Lung (tissue), 12 donors: ENCODE measurements around the gene NPPA. TPM values are rescaled to one million over a fixed set of nuclear protein-coding genes. Genes with fewer than 3 reads are reported as not detected.
A peak's percentile ranks its signal among the peaks of the same experiment; 100 is the strongest.

ENCODE experiments used
- ATAC-seq: fragments of 200-7000 bp; cut with Tn5 transposase; one replicate; pipeline ENCODE4 v1.9.1; 2020; ENCODE audit warnings: moderate number of reproducible peaks; ENCODE audit not compliant: insufficient read depth, low FRiP score
- DNase-seq, 3 donors: peaks; one replicate each; pipeline ENCODE4 v3.0.0-alpha.2; 2013 to 2017
- H3K27ac ChIP-seq, 2 donors: one replicate each; pipeline ENCODE4 v1.5.1; 2013; ENCODE audit warnings: mild to moderate bottlenecking in 2 of 2, moderate library complexity in 2 of 2, control low read depth in 1 of 2, inconsistent platforms in 1 of 2, low read depth in 1 of 2, low read length in 1 of 2
- H3K27me3 ChIP-seq, 3 donors: one replicate each; pipeline ENCODE4 v1.5.1; 2013; ENCODE audit warnings: low read length in 2 of 3; ENCODE audit not compliant: control insufficient read depth in 3 of 3, insufficient read depth in 3 of 3
- H3K36me3 ChIP-seq, 4 donors: one replicate each; pipeline ENCODE4 v1.5.1; 2013; ENCODE audit warnings: low read length in 4 of 4, mild to moderate bottlenecking in 1 of 4, moderate library complexity in 1 of 4; ENCODE audit not compliant: control insufficient read depth in 4 of 4, insufficient read depth in 4 of 4
- H3K4me1 ChIP-seq, 5 donors: one replicate each; pipeline ENCODE4 v1.5.1; 2013; ENCODE audit warnings: low read length in 5 of 5, mild to moderate bottlenecking in 2 of 5, moderate library complexity in 1 of 5; ENCODE audit not compliant: control insufficient read depth in 5 of 5, insufficient read depth in 5 of 5
- H3K4me3 ChIP-seq: one replicate; pipeline ENCODE4 v1.5.1; 2013; ENCODE audit warnings: mild to moderate bottlenecking, control low read depth, moderate library complexity
- H3K9ac ChIP-seq, 2 donors: one replicate each; pipeline ENCODE4 v1.5.1; 2013; ENCODE audit warnings: low read length in 2 of 2, control low read depth in 1 of 2; ENCODE audit not compliant: insufficient read depth in 1 of 2
- H3K9me3 ChIP-seq, 4 donors: one replicate each; pipeline ENCODE4 v1.5.1; 2013; ENCODE audit warnings: low read length in 3 of 4, mild to moderate bottlenecking in 1 of 4, moderate library complexity in 1 of 4; ENCODE audit not compliant: control insufficient read depth in 4 of 4, insufficient read depth in 3 of 4
- CTCF ChIP-seq: IDR thresholded peaks from 2 replicates; pipeline ENCODE4 v1.5.1; 2012; ENCODE audit warnings: mild to moderate bottlenecking; ENCODE audit errors: control extremely low read depth, extremely low read depth
- WGBS, 2 donors: extraction: QIAGEN DNeasy Blood & Tissue Kit; methylation state at CpG; one replicate each; pipeline ENCODE4 v1.1.7; 2013; 5-methylcytosine and 5-hydroxymethylcytosine counted together
- polyA plus RNA-seq, 2 donors: library from polyadenylated mRNA; stranded (reverse); fragments of 200-250 nt; gene quantifications; one replicate each; pipeline ENCODE4 v1.2.1, GENCODE V29; 2013
- total RNA-seq, 2 donors: library from RNA; depleted of rRNA in 1 of 2; stranded (reverse); fragments of >200 nt in 1 of 2; gene quantifications; one replicate each; pipeline ENCODE4 v1.2.1, GENCODE V29; 2014 to 2021
- donor health status: control.
- donor health status: control.
- donor health status: Bipolar disorder and iron deficiency.
- donor health status: healthy.
- donor health status: DM: yes; HTN: yes; CAD: no.

Gene NPPA
- total and polyA plus RNA-seq, 4 donors, result 0.81 to 19.8 (median 6.7) TPM; not detected in 1

GRCh38 chr1:11891433-11892186 lies 44.0 kb upstream of the NPPA start:
- H3K27ac ChIP-seq, result no peak overlapping the region
- WGBS, 2 donors, result 80 to 91% methylated on average over 6 of the region's 6 CpGs
- no peak for TF ChIP-seq CTCF
- no peaks in the 10 kb centered on the region for H3K36me3 ChIP-seq
- no peak for ATAC-seq
- no peaks in the 10 kb centered on the region for H3K4me1 ChIP-seq
- no peak overlapping the region for H3K4me3 ChIP-seq
- no peak for DNase-seq
- H3K9me3 ChIP-seq, result no peaks in the 10 kb centered on the region
- peaks cover 0 to 8% (median 0%) of the 10 kb centered on the region in 3 donors for H3K27me3 ChIP-seq
- H3K9ac ChIP-seq, result no peak overlapping the region

GRCh38 chr1:11888877-11889208 lies 41.3 kb upstream of the NPPA start:
- no peak for ATAC-seq
- 50 to 62% methylated on average over 3 of the region's 3 CpGs for WGBS, 2 donors
- H3K9me3 ChIP-seq, result no peaks in the 10 kb centered on the region
- no peak overlapping the region for H3K9ac ChIP-seq
- TF ChIP-seq CTCF, result no peak
- no peak for DNase-seq
- no peaks in the 10 kb centered on the region for H3K36me3 ChIP-seq
- H3K4me3 ChIP-seq, result no peak overlapping the region
- H3K27me3 ChIP-seq, result peaks cover 0 to 5% (median 0%) of the 10 kb centered on the region in 3 donors
- H3K27ac ChIP-seq, result peak overlapping the region in 1 of 2 donors; percentile 92
- peaks cover 0 to 5% (median 0%) of the 10 kb centered on the region in 5 donors for H3K4me1 ChIP-seq

- H3K27ac ChIP-seq, result peak overlapping the region in 1 of 2 donors; percentile 92
- H3K36me3 ChIP-seq, result no peaks in the 10 kb centered on the region
- ATAC-seq (no peak), DNase-seq (no peak)
- H3K4me3 ChIP-seq, result no peak overlapping the region
- TF ChIP-seq CTCF, result no peak
- 83 to 91% methylated on average over 15 of the region's 15 CpGs for WGBS, 2 donors
- no peaks in the 10 kb centered on the region for H3K9me3 ChIP-seq
- H3K27me3 ChIP-seq, result peaks cover 0 to 5% (median 0%) of the 10 kb centered on the region in 3 donors
- no peak overlapping the region for H3K9ac ChIP-seq
- peaks cover 0 to 5% (median under 1%) of the 10 kb centered on the region in 5 donors for H3K4me1 ChIP-seq
Observed at GRCh38 chr1:11888206-11888876, 40.8 kb upstream of the NPPA start.
